IMR-90 (cell line): ENCODE measurements around the gene SEL1L.

Source experiments
- CTCF ChIP-seq: conservative IDR thresholded peaks from 2 replicates; pipeline ENCODE4 v1.5.1; 2012; ENCODE audit warnings: mild to moderate bottlenecking, low read depth, low read length, improper control_type of control experiment
- MAFK ChIP-seq: IDR thresholded peaks from 2 replicates; pipeline ENCODE4 v1.6.1; 2012; ENCODE audit warnings: low read depth, low read length, improper control_type of control experiment
- MXI1 ChIP-seq: IDR thresholded peaks from 2 replicates; pipeline ENCODE4 v1.6.1; 2012; ENCODE audit warnings: low read depth, mild to moderate bottlenecking, low read length, moderate library complexity, borderline replicate concordance
- RFX5 ChIP-seq: IDR thresholded peaks from 2 replicates; pipeline ENCODE4 v1.8.0; 2012; ENCODE audit warnings: low read depth, mild to moderate bottlenecking, low read length, moderate library complexity

- no peak for TF ChIP-seq CTCF
- TF ChIP-seq MXI1: no peak
- no peak for TF ChIP-seq MAFK
- TF ChIP-seq RFX5: no peak
Observed at GRCh38 chr14:81484120-81484519, 49.5 kb downstream of the SEL1L start.
